Hippocampal formation (tissue), 2 donors: ENCODE data around the gene ERH.
A peak's percentile ranks its signal among the peaks of the same experiment; 100 is the strongest.

Experiments
- DNase-seq, 2 donors: peaks; one replicate each; lab custom pipeline; 2025; lab: John Stamatoyannopoulos, UW

Gene ERH

DNA sequence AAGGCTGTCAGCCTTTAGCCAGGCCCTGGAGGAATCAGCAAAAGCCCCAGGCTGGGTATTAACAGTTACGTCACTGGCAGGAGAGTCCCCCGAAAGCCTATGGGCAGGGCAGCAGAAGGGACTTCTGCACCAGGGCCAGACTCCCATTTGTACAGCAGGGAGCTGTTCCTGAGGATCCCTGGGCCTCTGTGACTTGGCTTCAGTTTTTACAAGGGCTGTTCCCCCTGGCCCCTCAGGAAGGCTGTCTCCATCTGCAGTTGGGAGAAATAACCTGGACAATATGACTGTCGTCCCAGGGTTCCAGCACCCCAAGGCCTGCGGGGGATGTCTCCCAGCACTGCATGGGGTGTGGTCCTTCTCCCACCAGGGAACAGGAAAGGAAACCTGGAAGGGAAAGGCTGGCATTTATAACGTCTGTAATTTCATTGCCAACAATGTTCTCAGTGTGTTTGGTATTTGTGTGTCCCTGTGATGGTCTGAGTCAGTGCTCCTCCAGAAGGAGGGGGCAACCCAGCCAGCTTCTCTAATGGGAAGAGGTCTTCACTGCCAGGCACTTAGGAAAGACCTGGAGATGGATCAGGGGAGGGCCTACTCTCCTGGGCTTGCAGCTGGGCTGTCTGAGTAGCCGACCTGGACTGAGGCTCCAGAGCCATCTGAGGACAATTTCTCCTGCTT, 42.4 kb downstream of the ERH start:
- no peak for DNase-seq

DNA sequence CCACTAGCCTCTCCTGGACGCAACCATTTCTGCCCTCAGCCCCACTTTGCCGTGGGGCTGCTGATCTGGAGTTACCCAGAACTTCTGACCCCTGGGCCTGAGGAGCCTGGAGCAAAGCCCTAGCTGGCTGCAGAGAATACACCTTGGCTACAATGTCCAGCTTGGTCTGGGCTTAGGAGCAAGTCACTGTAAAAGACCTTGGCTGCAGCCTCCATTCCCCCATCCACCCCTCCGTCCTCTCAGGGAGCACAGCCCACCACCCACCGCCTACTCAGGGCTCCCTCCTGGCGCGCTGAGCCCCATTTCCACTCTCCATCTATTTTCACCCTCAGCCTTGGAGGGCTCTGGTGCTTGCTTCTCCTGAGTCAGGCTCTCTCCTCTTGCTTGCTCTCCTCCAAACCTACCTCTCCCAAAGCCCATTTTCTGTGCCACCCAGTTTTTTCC, 42.9 kb downstream of the ERH start:
- no peak for DNase-seq

DNA sequence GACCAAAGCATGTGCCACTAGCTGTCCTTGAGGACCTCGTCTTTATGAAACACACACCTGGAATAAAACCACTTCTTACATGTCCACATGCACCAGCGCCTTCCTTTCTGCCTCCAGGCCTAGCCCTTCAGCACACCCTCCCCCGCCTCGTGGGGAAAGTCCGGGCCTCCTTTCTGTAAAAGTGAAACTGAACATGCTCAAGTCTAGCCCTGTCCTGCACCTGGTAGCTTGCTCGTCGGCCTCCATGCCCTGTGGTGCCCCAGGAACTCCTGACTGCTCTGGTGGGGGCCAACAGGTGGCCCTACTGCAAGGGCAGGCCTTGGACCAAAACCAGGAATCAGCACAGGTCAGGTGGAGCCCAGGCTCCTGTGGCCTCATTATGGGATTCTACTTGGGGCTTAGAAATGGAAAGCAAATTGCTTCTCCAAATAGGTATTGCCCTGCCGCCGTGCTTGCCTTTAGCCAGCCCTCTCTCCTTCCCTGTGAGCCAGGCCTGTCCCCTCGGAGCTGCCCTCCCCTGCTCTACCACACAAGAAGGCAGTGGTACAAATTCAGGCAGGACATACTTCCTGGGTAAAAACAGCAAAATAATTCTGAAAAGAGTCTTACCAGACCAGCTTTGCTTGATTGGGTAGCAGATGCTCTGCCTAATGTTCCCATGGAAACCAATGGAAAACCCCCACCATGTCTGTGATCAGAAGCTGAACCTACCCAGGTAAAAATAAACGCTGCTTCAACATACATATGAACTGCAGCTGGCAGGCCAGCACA, 43.5 kb downstream of the ERH start:
- no peak for DNase-seq

DNA sequence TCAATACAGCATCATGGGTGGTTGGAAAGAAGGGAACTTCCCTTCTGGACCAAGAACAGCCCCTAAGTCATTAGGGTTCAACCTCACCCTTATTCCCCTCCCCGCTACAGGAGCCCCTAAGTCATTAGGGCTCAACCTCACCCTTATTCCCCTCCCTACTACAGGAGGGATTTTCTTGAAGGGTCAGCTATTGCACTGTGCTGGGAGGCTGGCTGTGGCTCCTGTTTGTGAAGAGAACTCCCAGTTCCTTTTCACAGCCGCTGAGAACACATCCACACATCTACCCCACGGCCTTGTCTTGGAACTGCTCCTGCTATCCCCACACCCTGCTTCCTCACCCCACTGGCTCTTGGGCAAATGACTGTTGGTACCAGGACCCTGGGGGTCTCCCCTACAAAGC, 44.9 kb downstream of the ERH start:
- no peak for DNase-seq

DNA sequence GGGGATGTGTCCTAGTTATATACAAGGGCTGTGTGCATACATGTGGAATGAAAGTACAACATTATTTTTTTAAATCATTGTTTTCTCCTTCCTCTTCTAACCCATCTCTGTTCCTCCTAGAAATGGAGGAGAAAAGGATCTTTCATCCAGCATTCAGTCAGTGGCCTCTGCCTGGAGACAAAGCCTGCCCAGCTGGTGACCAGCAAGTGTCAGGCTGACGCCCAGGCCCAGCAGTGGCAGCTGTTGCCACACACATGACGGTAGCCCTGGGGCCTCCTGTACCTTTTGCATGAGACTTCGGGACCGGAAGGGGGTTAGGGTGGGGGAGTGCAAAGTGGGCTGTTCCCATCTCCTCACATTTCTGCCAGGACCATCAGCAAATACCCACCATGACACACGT, 46.2 kb downstream of the ERH start:
- DNase-seq = no peak

DNA sequence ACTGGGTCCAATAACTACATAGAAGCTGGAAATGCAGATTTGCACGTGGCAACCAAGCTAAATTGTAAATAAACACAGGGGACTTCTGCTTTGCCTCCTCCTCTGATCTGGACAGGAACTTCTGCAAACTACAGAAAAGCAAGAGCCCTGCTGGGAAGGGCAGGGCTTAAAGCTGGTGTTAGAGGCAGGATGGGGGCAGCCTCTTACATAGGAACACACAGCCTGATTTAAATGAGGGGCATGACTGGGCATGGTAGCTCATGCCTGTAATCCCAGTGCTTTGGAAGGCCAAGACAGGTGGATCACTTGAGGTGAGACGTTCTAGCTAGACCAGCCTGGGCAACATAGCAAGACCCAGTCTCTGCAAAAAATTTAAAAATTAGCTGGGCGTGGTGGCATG, 46.7 kb downstream of the ERH start:
- DNase-seq = no peak

DNA sequence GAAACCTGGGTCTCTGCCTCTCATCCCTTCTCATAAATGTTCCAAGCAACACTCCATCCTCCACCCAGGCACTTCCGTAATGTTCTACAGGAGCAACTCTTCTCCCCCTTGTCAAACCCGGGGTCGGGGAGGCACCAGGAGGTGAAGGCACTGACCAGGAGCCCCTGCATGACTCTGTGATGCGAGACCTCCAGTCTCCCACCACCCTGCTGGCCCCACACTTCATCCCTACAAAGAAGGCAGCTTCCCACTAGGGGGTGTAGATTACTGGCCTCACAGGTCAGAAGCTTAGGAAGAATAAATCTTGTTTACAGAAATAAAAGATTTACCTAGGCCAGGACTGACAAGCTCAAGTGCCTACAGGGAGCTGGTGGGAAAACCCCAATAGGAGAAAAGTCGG, 47.2 kb downstream of the ERH start:
- DNase-seq = no peak

DNA sequence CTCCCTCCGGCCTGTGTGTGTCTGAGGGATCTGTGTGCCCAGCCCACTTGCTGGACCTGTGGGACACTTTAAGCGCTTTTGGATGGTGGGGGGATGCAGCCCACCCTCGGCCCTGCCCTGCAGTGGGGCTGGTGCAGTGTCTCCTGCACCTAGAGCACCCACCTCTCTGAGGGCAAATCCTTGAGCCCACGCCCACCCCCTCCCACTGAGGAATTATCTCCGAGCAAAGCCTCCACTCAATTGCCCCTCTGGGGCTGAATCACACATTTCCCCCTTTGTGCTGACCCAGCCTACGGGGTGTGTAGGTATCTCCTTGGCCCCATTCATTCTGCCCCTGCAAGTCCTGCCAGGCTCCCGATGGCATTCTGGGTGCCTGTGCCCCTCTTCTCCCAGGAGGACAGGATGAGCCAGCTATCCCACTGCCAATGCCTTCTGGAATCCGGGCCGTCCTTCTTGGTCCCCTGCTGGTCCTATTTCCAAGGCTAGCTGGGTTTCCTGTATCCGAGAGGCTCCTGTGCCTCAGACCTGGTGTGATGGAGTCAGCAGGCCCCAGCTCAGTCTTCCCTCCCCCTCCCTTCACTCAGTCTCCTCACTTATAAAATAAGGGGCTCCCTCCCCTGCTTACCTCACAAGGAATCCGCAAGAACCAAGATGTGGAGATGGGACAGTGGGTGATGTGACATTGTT, 48.9 kb downstream of the ERH start:
- DNase-seq = no peak

DNA sequence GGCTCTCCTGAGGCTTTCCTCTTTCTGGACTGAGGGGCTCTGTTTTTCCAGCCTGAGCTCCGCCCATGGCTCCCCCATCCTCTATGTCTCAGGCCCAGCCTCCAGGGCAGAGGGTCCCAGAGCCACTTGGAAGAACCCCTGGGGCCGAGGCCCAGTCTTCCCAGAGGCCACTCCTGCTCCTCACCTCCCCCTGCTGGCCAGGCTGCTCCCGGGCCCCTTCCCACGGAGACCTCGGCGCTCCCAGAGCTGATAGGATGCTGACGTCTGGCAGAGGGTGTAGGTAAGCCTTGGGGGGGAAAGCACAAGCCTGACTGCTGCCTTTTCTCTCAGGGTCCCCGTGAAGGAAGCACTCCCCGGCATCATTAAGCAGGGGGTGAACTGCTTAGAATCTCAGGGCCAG, 51.4 kb downstream of the ERH start:
- no peak for DNase-seq

DNA sequence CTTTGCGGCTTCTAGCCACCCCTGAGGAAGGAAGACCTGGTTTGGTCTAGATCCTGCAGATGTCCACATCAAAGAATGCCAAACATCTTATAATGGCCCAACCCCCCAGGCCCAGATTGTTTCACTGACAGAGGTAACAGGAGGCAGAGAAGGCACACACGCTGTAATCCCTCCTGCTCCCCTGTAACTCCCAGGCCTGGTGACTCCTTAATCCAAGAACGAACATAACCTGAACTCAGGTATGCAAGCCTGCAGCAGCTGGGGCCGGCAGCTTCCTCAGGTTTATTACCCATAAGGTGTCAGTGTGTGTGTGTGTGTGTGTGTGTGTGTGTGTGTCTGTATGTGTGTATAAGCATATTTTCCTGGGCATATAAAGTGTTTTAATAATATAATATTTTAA, 52.7 kb downstream of the ERH start:
- no peak for DNase-seq

DNA sequence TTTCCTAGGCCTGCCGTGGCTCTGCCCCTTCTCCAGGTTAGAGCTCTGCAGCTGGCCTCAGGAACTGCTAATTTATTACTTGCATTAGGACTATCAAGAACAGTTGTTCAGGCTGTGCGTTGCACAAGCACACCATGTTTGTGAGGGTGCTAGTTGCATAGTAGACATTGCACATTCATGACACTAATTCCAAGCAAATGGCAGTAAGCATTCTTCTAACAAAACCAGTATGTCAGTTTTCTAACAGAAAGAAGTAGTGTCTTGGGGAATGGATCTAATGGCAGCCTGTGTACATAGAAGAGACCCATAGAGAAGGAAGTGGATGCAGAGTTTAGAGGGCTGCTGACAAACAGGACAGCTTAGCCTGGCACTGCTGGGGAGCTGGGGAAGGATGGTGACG, 53.9 kb downstream of the ERH start:
- DNase-seq = no peak

DNA sequence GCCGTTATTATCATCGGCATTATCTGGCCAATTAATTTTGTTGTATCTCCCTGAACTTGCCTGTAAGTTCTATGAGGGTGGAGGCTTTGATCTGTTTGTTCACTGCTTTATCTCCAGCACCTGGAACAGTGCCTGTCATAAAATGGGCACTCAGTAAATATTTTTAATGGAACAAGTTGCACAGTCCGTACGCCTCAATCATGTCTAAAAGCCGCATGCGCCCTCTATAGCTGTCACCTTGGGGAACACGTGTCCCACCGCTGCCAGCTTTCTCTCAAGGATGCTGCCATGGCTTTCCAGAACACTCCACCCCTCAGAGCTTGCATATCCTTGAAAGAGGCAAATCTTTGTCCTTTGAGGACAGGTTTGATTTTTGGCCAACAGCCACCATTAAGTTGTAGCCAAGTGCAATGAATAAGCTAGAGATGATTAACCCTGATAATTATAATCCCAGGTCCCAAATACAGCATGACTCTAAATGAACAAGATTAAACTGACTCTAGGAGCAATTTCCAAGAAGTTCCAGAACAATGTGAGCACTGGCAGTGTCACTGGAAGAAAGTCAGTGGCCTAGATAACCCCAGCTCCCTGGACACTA, 55.1 kb downstream of the ERH start:
- DNase-seq = no peak

DNA sequence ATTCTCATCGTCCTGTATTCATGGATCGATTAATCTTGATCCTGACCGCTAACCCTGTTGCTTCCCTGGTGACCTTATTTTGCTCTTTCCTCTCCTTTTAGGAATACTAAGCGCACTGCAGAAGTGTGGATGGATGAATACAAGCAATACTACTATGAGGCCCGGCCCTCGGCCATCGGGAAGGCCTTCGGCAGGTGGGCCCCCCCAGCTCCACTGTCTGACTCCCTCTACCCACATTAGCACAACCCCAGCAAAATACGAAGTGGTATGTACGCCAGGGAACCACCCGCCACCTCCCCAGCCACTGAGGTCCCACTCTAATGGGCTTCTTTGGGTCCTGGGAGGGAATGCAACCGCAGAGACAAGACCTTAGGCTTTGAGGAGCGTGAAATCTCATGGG, 58.7 kb downstream of the ERH start:
- DNase-seq = no peak

DNA sequence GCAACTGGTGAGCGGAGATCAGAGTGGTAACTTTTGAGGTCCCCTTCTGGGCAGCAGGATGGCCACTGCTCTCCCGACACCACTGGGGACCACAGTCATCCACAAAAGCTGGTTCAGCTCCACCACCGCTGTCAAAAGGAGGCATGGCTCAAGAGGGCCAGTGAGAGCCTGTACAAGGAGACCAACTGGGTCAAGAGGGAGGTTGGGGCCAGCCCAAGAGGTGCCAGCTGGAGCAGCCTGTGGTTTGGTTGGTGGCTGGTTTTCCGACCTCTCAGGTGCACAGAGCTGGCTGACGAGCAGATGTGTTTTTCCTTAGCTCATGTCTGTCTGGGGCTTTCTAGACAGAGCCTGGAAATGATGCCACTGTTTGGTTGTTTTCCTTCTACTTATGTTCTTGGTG, 60.1 kb downstream of the ERH start:
- DNase-seq = no peak

DNA sequence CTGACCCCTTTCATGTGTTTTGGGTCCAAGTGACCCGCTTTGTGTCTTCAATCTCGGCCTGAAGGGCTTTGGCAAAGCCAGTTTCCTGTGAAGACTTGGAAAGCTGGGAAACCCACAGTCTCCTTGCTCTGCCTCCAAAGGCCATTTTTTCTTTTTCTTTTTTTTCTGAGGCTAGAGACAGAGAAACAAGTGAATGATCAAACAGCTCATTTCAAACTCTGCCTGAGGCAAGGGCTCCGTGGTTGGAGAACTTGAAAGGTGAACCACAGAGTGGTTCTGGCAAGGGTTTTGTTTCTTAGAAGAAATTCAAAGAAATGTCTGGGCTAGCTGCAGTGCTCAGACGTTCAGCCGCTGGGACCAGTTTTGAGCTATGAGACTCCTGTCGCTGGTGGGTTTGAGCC, 62.7 kb downstream of the ERH start:
- DNase-seq = peak in 1 of 2 donors; percentile 6

DNA sequence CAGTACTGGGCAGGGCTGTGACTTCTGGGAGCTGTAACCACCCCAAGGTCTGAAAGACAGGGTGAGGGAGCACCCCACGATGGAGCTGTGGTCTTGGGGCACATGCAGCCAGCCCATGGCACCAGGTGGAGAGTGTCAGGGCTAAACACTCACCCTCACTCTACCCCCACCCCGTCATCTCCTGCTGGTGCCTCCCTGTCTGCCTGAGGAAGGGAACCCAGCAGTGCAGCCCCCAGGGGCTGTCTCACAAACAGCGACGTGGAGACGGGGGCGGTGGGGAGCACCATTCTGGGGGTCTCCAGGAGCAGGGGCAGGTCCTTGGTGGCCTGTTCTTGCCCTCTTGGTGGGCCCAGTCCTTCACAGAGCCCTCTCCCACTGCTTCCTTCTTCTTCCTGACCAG, 63.5 kb downstream of the ERH start:
- no peak for DNase-seq

DNA sequence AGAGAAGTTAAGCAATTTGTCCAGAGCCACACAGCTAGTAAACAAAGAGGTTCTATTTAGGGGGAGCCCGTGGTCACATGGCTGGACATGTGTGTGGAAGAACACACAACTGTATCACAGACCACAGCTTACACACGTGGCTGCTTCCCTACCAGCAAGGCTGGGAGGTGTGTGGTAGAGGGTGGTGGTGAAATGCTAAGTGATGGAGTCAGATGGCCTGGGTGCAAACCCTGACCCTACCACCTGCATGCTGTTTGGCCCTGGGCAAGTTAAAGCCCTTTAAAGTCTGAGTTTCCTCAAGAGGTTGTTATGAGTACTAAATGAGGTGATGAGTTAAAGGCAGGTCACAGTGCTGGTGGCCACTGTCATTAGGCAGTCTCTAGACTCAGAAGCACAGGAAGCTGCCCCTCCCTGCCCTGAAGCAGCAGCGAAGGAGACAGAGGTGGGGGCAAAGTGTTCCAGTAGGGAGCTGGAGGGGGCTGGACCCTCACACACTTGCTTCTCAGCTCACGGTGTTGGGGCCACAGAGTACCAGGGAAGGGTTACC, 64.2 kb downstream of the ERH start:
- no peak for DNase-seq

DNA sequence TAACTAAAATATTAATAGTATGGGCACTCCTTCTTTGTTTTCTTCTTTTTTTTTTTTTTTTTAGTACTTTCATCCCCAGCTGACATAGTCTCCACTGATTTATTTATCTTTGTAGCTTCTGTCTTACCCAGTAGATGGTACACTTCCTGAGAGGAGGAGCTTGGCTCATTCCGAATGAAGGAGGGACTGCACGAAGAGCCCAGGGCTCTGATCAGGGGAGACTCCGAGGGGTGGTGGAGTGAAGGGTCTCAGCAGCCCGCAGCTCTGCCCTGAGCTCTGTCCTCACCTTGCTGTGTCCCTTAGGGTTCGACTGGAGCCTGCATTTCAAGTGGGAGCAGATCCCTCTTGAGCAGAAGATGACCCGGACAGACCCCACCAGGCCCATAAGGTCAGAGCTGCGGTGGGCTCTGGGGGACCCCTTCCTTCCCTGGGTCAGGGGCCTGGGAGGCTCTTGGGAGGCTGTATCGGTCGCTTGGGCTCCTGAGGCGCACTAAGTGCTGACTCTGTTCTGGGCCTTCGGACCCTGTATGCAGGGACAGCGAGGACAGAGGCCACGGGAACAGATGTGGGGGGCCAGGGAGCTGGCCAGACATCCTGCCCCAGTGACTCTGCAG, 65.2 kb downstream of the ERH start:
- DNase-seq = no peak

DNA sequence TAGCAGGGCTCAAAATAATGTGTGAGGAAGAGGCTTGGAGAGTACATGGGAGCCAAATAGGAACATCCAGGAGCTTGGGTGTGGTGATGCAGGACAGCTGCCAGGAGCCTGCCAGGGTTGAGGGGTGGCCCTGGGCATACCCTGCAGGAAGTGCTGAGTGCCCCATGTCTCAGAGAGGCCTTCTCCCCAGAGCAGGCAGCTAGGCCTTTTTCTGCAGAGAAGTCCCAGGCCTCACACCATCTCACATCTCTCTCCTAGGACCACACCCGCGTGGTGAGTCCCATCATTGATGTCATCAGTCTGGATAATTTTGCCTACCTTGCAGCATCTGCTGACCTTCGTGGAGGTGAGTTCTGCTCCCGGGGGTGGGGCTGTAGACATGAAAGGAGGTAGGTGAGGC, 66.9 kb downstream of the ERH start:
- DNase-seq = no peak
